HG03039 (cell line): ENCODE data around the gene PRRX2.
"Not testable (repeated sequence)": the region's sequence is repeated elsewhere in the genome, so short reads cannot be mapped to it uniquely, and the experiment has no call there.

Source experiments
- ATAC-seq: cut with Tn5 transposase; IDR thresholded peaks from one replicate; pipeline ENCODE4 v1.9.1; 2021; ENCODE audit warnings: mild to moderate bottlenecking, moderate library complexity; ENCODE audit not compliant: unreplicated experiment

Gene PRRX2

GRCh38 chr9:129649726-129650679 lies 15.4 kb upstream of the PRRX2 start:
- no peak for ATAC-seq

GRCh38 chr9:129650680-129651235 lies 14.7 kb upstream of the PRRX2 start:
- ATAC-seq: no peak

GRCh38 chr9:129653823-129654553 lies 11.5 kb upstream of the PRRX2 start:
- ATAC-seq: no peak

GRCh38 chr9:129654554-129655040 lies 10.8 kb upstream of the PRRX2 start:
- no peak for ATAC-seq

GRCh38 chr9:129655154-129655553 lies 10.3 kb upstream of the PRRX2 start:
- no peak for ATAC-seq

GRCh38 chr9:129655696-129656095 lies 9.8 kb upstream of the PRRX2 start:
- ATAC-seq: no peak

GRCh38 chr9:129656795-129657390 lies 8.6 kb upstream of the PRRX2 start:
- no peak for ATAC-seq

- ATAC-seq: no peak
Observed at GRCh38 chr9:129661029-129661428, 4.4 kb upstream of the PRRX2 start.

GRCh38 chr9:129662239-129662638 lies 3.2 kb upstream of the PRRX2 start:
- ATAC-seq: not testable (repeated sequence)

- no peak for ATAC-seq
Observed at GRCh38 chr9:129664746-129665388, 580 bp upstream of the PRRX2 start.

- no peak for ATAC-seq
Observed at GRCh38 chr9:129665814-129666520, 520 bp downstream of the PRRX2 start.

GRCh38 chr9:129666575-129666974 lies 1.1 kb downstream of the PRRX2 start:
- no peak for ATAC-seq

- ATAC-seq: no peak
Observed at GRCh38 chr9:129667378-129667777, 1.9 kb downstream of the PRRX2 start.

- no peak for ATAC-seq
Observed at GRCh38 chr9:129667850-129668249, 2.4 kb downstream of the PRRX2 start.

GRCh38 chr9:129669141-129669718 lies 3.8 kb downstream of the PRRX2 start:
- no peak for ATAC-seq

GRCh38 chr9:129669946-129670345 lies 4.5 kb downstream of the PRRX2 start:
- no peak for ATAC-seq

GRCh38 chr9:129671065-129671464 lies 5.6 kb downstream of the PRRX2 start:
- ATAC-seq: no peak

GRCh38 chr9:129671519-129671918 lies 6.1 kb downstream of the PRRX2 start:
- no peak for ATAC-seq

GRCh38 chr9:129672702-129673101 lies 7.3 kb downstream of the PRRX2 start:
- no peak for ATAC-seq

GRCh38 chr9:129673602-129674001 lies 8.2 kb downstream of the PRRX2 start:
- no peak for ATAC-seq
